ENCODE measurements around the gene OTUB2.

- TF ChIP-seq POLR2A (IDR thresholded peaks at IDR 0.05) (no peak), CTCF (IDR thresholded peaks at IDR 0.05) (no peak)
Observed at GRCh38 chr14:94054401-94054800, 28.3 kb downstream of the OTUB2 start.
